T-helper 2 cell (primary cell): Measurements from ENCODE around the gene MOB3A.
"Not testable (repeated sequence)": the region's sequence is repeated elsewhere in the genome, so short reads cannot be mapped to it uniquely, and the experiment has no call there.

Source experiments
- DNase-seq, 5 experiments: peaks; one replicate each; pipeline versions ENCODE4 v3.0.0 to v3.0.0-alpha.2; 2012 to 2022

Gene MOB3A

GRCh38 chr19:2108251-2109016 is 12.3 kb upstream of the MOB3A start:
- no peak for DNase-seq

GRCh38 chr19:2103045-2103707 is 7.0 kb upstream of the MOB3A start:
- no peak for DNase-seq

GRCh38 chr19:2101417-2102335 is 5.5 kb upstream of the MOB3A start:
- no peak for DNase-seq

- DNase-seq = no peak
Measured at GRCh38 chr19:2100719-2101061, 4.6 kb upstream of the MOB3A start.

GRCh38 chr19:2099937-2100718 is 4.0 kb upstream of the MOB3A start:
- no peak for DNase-seq

GRCh38 chr19:2099054-2099501 is 3.0 kb upstream of the MOB3A start:
- no peak for DNase-seq

GRCh38 chr19:2097886-2098327 is 1.8 kb upstream of the MOB3A start:
- no peak for DNase-seq

- DNase-seq = peak; percentile 22 to 57 (median 43)
Measured at GRCh38 chr19:2097203-2097885, 1.2 kb upstream of the MOB3A start.

GRCh38 chr19:2096480-2097202 is 515 bp upstream of the MOB3A start, which contains the start of gene IZUMO4:
TSS of gene IZUMO4 (plus strand) at chr19:2096915. CDS start at chr19:2096946, 31 bp downstream.
- peak; percentile 97 to 100 (median 99) for DNase-seq

GRCh38 chr19:2091926-2092525 is 4.1 kb downstream of the MOB3A start:
- DNase-seq = not testable (repeated sequence)

GRCh38 chr19:2089727-2090053 is 6.4 kb downstream of the MOB3A start:
- DNase-seq = no peak

GRCh38 chr19:2089001-2089711 is 7.0 kb downstream of the MOB3A start:
- DNase-seq = no peak

GRCh38 chr19:2087621-2088100 is 8.5 kb downstream of the MOB3A start:
- DNase-seq = peak in 2 of 5 experiments; percentile 49 to 64

GRCh38 chr19:2086695-2087620 is 9.2 kb downstream of the MOB3A start:
- DNase-seq = peak in 1 of 5 experiments; percentile 58

- DNase-seq = peak; percentile 73 to 100 (median 89)
Measured at GRCh38 chr19:2084993-2085720, 11.0 kb downstream of the MOB3A start.

GRCh38 chr19:2083174-2083854 is 12.8 kb downstream of the MOB3A start:
- peak; percentile 34 to 91 (median 59) for DNase-seq
